HepG2 (cell line): ENCODE results near the gene CARHSP1. TPM values are rescaled to one million over a fixed set of nuclear protein-coding genes. Genes with fewer than 3 reads are reported as not detected.
A peak's percentile ranks its signal among the peaks of the same experiment; 100 is the strongest.

Experiments used
- ASH2L ChIP-seq: fragments of 300-600, 200-600 bp; sonication (generic); IDR thresholded peaks from 2 replicates; pipeline ENCODE4 v1.7.0; 2017; ENCODE audit warnings: low read depth, mild to moderate bottlenecking, moderate library complexity, mixed read lengths, low read length; ENCODE audit not compliant: insufficient read length
- EHMT2 ChIP-seq: fragments of 200-600 bp; sonication (generic); IDR thresholded peaks from 2 replicates; pipeline ENCODE4 v1.7.0; 2017; ENCODE audit warnings: antibody characterized with exemption, low read depth, low read length, borderline replicate concordance
- NR2F1 ChIP-seq, 2 experiments: fragments of 450-650 bp in 1 of 2; formaldehyde crosslinking in 1 of 2; IDR thresholded peaks; 2 replicates each; pipeline versions ENCODE4 v1.5.0 to v1.6.1; 2016 to 2020; ENCODE audit warnings: mild to moderate bottlenecking in 1 of 2, missing compliant biosample characterization in 1 of 2, missing genetic modification reagents in 1 of 2, moderate library complexity in 1 of 2
- REPIN1 ChIP-seq: sonication (generic); formaldehyde crosslinking; IDR thresholded peaks from 2 replicates; pipeline ENCODE4 v1.8.0; 2022; ENCODE audit warnings: missing genetic modification reagents, low read depth, mild to moderate bottlenecking, borderline replicate concordance
- RXRA ChIP-seq: sonication (generic); formaldehyde crosslinking; IDR thresholded peaks from 2 replicates; pipeline ENCODE4 v1.5.1; 2020; ENCODE audit warnings: missing genetic modification reagents
- SAFB2 ChIP-seq: sonication (generic); formaldehyde crosslinking; IDR thresholded peaks from 2 replicates; pipeline ENCODE4 v1.5.1; 2020; ENCODE audit warnings: missing genetic modification reagents, low read depth, mild to moderate bottlenecking, borderline replicate concordance
- ZMYM2 ChIP-seq: sonication (generic); formaldehyde crosslinking; IDR thresholded peaks from 2 replicates; pipeline ENCODE4 v1.8.0; 2022; ENCODE audit warnings: mild to moderate bottlenecking, missing genetic modification reagents
- ZNF329 ChIP-seq: sonication (generic); formaldehyde crosslinking; IDR thresholded peaks from 2 replicates; pipeline ENCODE4 v1.9.0; 2021; ENCODE audit warnings: low read depth, mild to moderate bottlenecking, missing genetic modification reagents
- polyA plus RNA-seq, 8 experiments: library from polyadenylated mRNA; depleted of rRNA in 3 of 8; stranded (reverse) in 7 of 8; unstranded in 1 of 8; fragments of >200 nt; fragmentation: Illumina TruSeq in 4 of 8; extraction: Trizol in 4 of 8; gene quantifications; 2 replicates each; pipeline versions ENCODE4 v1.2.1 to v1.2.3, GENCODE V29; 2011 to 2016; ENCODE audit warnings: low read depth in 4 of 8, missing spikeins in 1 of 8, mixed read lengths in 1 of 8; ENCODE audit not compliant: insufficient read depth in 1 of 8
- total RNA-seq, 5 experiments: library from RNA; depleted of rRNA; stranded (reverse); fragments of >200 nt; fragmentation: Illumina TruSeq; extraction: Trizol; gene quantifications; 2 replicates each; pipeline ENCODE4 v1.2.3, GENCODE V29; 2016; ENCODE audit warnings: low read depth in 1 of 5
- TF ChIP-seq, protein P1 (sequence below): sonication (generic); formaldehyde crosslinking; IDR thresholded peaks from 2 replicates; pipeline ENCODE4 v1.8.0; 2022; ENCODE audit warnings: mild to moderate bottlenecking, missing genetic modification reagents, moderate library complexity
- TF ChIP-seq, protein P2 (sequence below): sonication (generic); formaldehyde crosslinking; conservative IDR thresholded peaks from 2 replicates; pipeline ENCODE4 v1.4.0; 2020; ENCODE audit warnings: missing genetic modification reagents
- TF ChIP-seq, protein P3 (sequence below): sonication (generic); formaldehyde crosslinking; IDR thresholded peaks from 2 replicates; pipeline ENCODE4 v1.5.1; 2020; ENCODE audit warnings: mild to moderate bottlenecking, missing genetic modification reagents, moderate library complexity
- TF ChIP-seq, protein P4 (sequence below): IDR thresholded peaks from 2 replicates; pipeline ENCODE4 v1.6.1; 2016; ENCODE audit warnings: missing biosample characterization, missing genetic modification reagents, low read depth
- TF ChIP-seq, protein P5 (sequence below): sonication (generic); formaldehyde crosslinking; IDR thresholded peaks from 2 replicates; pipeline ENCODE4 v1.8.0; 2023; ENCODE audit warnings: mild to moderate bottlenecking, missing genetic modification reagents
- TF ChIP-seq, protein P6 (sequence below): sonication (generic); formaldehyde crosslinking; IDR thresholded peaks from 2 replicates; pipeline ENCODE4 v1.4.0; 2020; ENCODE audit warnings: mild to moderate bottlenecking, missing genetic modification reagents

CARHSP1 gene
- total and polyA plus RNA-seq, 2 of the 13 experiments (the other 11 are each of a cell fraction or from before 2014, with no cell fraction given), result 173 to 345 TPM

DNA sequence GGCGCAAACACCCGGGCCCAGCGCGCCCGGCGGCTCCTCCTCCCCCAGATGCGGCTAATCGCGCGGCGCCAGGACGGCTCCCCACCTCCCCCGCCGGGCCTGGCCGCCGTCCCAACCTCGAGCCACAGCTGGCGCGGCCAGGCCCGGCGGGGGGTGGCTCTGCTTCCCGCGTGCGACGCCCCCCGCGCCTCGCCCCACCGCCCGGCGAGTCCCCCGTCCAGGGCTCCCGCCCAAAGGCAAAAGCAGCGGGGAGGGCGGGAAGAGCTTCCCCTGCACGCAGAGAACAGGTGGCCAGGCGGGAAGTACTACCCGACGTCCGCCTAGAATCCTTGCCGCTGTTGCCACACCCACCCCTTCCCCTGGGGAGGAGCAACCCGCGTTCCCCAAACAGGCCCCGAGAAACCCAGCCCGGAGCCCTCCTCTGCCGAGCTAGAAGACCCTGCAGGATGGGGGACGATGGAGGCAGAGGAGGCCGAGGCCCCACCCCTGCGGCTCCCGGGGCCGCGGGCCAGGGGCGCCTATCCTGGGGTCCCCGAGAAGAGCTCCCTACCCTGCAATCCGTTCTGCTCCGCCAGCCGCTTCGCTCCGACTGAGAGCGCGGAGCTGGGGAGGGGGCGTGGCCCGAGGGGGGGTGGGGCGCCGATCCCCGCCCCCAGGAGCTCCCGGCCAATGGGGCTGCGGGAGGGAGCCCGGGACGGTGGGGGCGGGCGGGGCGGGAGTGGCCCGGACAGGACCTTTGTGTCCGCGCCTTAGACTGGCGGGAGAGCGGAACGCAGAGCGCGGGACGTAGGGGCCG, at the start of gene CARHSP1 (continued):
- TF ChIP-seq REPIN1 (CRISPR knock-in tag), result no peak
- TF ChIP-seq NR2F1 (CRISPR knock-in tag; IDR thresholded peaks at IDR 0.05), result no peak
- no peak for TF ChIP-seq EHMT2
- TF ChIP-seq, protein P1, sequence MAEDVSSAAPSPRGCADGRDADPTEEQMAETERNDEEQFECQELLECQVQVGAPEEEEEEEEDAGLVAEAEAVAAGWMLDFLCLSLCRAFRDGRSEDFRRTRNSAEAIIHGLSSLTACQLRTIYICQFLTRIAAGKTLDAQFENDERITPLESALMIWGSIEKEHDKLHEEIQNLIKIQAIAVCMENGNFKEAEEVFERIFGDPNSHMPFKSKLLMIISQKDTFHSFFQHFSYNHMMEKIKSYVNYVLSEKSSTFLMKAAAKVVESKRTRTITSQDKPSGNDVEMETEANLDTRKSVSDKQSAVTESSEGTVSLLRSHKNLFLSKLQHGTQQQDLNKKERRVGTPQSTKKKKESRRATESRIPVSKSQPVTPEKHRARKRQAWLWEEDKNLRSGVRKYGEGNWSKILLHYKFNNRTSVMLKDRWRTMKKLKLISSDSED (CRISPR knock-in tag), result no peak
- peak; percentile 49 for TF ChIP-seq ASH2L
- TF ChIP-seq, protein P2, sequence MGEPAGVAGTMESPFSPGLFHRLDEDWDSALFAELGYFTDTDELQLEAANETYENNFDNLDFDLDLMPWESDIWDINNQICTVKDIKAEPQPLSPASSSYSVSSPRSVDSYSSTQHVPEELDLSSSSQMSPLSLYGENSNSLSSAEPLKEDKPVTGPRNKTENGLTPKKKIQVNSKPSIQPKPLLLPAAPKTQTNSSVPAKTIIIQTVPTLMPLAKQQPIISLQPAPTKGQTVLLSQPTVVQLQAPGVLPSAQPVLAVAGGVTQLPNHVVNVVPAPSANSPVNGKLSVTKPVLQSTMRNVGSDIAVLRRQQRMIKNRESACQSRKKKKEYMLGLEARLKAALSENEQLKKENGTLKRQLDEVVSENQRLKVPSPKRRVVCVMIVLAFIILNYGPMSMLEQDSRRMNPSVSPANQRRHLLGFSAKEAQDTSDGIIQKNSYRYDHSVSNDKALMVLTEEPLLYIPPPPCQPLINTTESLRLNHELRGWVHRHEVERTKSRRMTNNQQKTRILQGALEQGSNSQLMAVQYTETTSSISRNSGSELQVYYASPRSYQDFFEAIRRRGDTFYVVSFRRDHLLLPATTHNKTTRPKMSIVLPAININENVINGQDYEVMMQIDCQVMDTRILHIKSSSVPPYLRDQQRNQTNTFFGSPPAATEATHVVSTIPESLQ (CRISPR knock-in tag), result no peak; the same call in 1 of the 2 replicates
- no peak; the same call in 1 of the 2 replicates for TF ChIP-seq RXRA (CRISPR knock-in tag)
- 0 out of 2 replicates have a peak, but pooled peaks have one; percentile 31 for TF ChIP-seq ZMYM2 (CRISPR knock-in tag)
- TF ChIP-seq, protein P3, sequence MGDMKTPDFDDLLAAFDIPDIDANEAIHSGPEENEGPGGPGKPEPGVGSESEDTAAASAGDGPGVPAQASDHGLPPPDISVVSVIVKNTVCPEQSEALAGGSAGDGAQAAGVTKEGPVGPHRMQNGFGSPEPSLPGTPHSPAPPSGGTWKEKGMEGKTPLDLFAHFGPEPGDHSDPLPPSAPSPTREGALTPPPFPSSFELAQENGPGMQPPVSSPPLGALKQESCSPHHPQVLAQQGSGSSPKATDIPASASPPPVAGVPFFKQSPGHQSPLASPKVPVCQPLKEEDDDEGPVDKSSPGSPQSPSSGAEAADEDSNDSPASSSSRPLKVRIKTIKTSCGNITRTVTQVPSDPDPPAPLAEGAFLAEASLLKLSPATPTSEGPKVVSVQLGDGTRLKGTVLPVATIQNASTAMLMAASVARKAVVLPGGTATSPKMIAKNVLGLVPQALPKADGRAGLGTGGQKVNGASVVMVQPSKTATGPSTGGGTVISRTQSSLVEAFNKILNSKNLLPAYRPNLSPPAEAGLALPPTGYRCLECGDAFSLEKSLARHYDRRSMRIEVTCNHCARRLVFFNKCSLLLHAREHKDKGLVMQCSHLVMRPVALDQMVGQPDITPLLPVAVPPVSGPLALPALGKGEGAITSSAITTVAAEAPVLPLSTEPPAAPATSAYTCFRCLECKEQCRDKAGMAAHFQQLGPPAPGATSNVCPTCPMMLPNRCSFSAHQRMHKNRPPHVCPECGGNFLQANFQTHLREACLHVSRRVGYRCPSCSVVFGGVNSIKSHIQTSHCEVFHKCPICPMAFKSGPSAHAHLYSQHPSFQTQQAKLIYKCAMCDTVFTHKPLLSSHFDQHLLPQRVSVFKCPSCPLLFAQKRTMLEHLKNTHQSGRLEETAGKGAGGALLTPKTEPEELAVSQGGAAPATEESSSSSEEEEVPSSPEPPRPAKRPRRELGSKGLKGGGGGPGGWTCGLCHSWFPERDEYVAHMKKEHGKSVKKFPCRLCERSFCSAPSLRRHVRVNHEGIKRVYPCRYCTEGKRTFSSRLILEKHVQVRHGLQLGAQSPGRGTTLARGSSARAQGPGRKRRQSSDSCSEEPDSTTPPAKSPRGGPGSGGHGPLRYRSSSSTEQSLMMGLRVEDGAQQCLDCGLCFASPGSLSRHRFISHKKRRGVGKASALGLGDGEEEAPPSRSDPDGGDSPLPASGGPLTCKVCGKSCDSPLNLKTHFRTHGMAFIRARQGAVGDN (CRISPR knock-in tag), result peak; percentile 79
- no peak; the same call in 1 of the 2 replicates for TF ChIP-seq SAFB2
- TF ChIP-seq, protein P4, sequence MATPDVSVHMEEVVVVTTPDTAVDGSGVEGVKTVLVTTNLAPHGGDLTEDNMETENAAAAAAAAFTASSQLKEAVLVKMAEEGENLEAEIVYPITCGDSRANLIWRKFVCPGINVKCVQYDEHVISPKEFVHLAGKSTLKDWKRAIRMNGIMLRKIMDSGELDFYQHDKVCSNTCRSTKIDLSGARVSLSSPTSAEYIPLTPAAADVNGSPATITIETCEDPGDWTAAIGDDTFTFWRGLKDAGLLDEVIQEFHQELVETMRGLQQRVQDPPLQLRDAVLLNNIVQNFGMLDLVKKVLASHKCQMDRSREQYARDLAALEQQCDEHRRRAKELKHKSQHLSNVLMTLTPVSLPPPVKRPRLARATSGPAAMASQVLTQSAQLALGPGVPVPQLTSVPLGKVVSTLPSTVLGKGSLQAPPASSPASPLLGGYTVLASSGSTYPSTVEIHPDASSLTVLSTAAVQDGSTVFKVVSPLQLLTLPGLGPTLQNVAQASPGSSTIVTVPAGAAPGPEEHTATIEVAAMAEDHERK (CRISPR knock-in tag), result no peak
- peak; percentile 77 for TF ChIP-seq ZNF329 (CRISPR knock-in tag)
- TF ChIP-seq, protein P5, sequence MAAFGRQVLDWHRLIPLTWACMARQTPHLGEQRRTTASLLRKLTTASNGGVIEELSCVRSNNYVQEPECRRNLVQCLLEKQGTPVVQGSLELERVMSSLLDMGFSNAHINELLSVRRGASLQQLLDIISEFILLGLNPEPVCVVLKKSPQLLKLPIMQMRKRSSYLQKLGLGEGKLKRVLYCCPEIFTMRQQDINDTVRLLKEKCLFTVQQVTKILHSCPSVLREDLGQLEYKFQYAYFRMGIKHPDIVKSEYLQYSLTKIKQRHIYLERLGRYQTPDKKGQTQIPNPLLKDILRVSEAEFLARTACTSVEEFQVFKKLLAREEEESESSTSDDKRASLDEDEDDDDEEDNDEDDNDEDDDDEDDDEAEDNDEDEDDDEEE, result peak; percentile 79
- TF ChIP-seq, protein P6, sequence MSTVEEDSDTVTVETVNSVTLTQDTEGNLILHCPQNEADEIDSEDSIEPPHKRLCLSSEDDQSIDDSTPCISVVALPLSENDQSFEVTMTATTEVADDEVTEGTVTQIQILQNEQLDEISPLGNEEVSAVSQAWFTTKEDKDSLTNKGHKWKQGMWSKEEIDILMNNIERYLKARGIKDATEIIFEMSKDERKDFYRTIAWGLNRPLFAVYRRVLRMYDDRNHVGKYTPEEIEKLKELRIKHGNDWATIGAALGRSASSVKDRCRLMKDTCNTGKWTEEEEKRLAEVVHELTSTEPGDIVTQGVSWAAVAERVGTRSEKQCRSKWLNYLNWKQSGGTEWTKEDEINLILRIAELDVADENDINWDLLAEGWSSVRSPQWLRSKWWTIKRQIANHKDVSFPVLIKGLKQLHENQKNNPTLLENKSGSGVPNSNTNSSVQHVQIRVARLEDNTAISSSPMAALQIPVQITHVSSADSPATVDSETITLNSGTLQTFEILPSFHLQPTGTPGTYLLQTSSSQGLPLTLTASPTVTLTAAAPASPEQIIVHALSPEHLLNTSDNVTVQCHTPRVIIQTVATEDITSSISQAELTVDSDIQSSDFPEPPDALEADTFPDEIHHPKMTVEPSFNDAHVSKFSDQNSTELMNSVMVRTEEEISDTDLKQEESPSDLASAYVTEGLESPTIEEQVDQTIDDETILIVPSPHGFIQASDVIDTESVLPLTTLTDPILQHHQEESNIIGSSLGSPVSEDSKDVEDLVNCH (CRISPR knock-in tag), result no peak; the same call in 1 of the 2 replicates
